Colonic mucosa (tissue), 4 donors: ENCODE results near the gene ASPHD2. TPM values are rescaled to one million over a fixed set of nuclear protein-coding genes. Genes with fewer than 3 reads are reported as not detected.
"Not testable (repeated sequence)": the region's sequence is repeated elsewhere in the genome, so short reads cannot be mapped to it uniquely, and the experiment has no call there.

Experiments
- DNase-seq: peaks from one replicate; pipeline ENCODE4 v3.0.0-alpha.2; 2020
- H3K27ac ChIP-seq: fragments of 200-600 bp; one replicate; pipeline ENCODE4 v1.8.0; 2021
- H3K27me3 ChIP-seq: fragments of 200-600 bp; one replicate; pipeline ENCODE4 v1.8.0; 2021
- H3K36me3 ChIP-seq: fragments of 200-600 bp; one replicate; pipeline ENCODE4 v1.8.0; 2021
- H3K4me1 ChIP-seq: fragments of 200-600 bp; one replicate; pipeline ENCODE4 v1.8.0; 2021; ENCODE audit warnings: mild to moderate bottlenecking
- H3K4me3 ChIP-seq: fragments of 200-600 bp; one replicate; pipeline ENCODE4 v1.8.0; 2021
- H3K9ac ChIP-seq, 2 donors: one replicate each; pipeline ENCODE4 v1.7.0; 2013; ENCODE audit warnings: control low read depth in 2 of 2, low read depth in 2 of 2, low read length in 2 of 2
- H3K9me3 ChIP-seq: fragments of 200-600 bp; one replicate; pipeline ENCODE4 v1.8.0; 2021
- intact Hi-C: fragments of 100-400 bp; cut with DNase I; formaldehyde crosslinking; loops from one replicate; pipeline ENCODE4 v1.14.1; 2022
- total RNA-seq, 2 donors: library from RNA; stranded (reverse); fragmentation: NEBNext Ultra II Directional in 1 of 2; extraction: Animal tissue kit (Norgen Biotek cat#: 25700) in 1 of 2; gene quantifications; one replicate each; pipeline ENCODE4 v1.2.1, GENCODE V29; 2021
- TF ChIP-seq, protein P1 (sequence below): fragments of 200-600 bp; IDR thresholded peaks from one replicate; pipeline ENCODE4 v1.8.0; 2022; ENCODE audit warnings: antibody characterized with exemption, mild to moderate bottlenecking
- donor health status: healthy.
- donor health status: DM: no; HTN: no; CAD: no.
- donor health status: DM: no; HTN: no; CAD: no.

The ASPHD2 gene
- total RNA-seq, 2 donors from 2014 or later, result 3.8 to 4.3 TPM

DNA sequence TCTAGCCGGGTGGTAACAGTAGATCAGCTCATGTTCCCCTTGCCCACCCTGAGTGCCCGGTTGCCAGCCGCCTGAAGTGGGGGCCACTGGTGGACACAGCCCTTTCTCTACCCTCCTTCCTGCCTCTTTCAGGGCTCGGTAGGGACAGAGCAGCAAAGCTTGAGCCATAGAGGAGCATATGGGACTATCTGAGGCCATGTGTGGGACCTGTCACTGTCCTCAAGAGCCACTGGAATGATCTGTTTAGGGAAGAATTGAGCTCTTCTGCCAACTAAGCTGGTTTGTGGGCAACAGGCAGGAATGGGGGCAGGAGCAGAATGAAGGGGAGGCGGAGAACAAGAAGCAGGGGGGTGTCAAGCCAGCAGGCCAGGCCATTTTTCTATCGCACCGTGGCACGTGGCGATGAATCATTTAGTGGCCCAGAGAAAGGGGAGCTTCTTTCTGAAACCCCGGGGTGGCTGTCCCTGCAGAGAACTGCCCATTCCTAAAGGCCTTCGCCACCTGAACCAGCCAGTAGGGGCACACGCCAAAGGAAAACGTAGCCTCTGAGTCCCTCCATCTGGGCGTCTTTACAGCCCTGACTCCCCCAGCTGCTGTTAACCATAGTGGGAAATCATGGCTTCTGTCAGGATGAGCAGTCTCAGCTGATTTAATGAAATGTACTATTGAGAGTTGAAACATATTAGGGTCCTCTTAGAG is 8.8 kb downstream of the ASPHD2 start:
- Histone ChIP-seq H3K4me1 (peaks cover 3% of the 10 kb centered on the region), H3K4me3 (no peak overlapping the region), H3K9me3 (no peaks in the 10 kb centered on the region), H3K36me3 (no peaks in the 10 kb centered on the region), H3K27me3 (no peaks in the 10 kb centered on the region), H3K27ac (peak overlapping the region; percentile 62), H3K9ac (peak overlapping the region in 1 of 2 donors; percentile 58)
- DNase-seq, result no peak
- intact Hi-C loops, result no loop called here
- TF ChIP-seq, protein P1, sequence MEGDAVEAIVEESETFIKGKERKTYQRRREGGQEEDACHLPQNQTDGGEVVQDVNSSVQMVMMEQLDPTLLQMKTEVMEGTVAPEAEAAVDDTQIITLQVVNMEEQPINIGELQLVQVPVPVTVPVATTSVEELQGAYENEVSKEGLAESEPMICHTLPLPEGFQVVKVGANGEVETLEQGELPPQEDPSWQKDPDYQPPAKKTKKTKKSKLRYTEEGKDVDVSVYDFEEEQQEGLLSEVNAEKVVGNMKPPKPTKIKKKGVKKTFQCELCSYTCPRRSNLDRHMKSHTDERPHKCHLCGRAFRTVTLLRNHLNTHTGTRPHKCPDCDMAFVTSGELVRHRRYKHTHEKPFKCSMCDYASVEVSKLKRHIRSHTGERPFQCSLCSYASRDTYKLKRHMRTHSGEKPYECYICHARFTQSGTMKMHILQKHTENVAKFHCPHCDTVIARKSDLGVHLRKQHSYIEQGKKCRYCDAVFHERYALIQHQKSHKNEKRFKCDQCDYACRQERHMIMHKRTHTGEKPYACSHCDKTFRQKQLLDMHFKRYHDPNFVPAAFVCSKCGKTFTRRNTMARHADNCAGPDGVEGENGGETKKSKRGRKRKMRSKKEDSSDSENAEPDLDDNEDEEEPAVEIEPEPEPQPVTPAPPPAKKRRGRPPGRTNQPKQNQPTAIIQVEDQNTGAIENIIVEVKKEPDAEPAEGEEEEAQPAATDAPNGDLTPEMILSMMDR, result no peak

DNA sequence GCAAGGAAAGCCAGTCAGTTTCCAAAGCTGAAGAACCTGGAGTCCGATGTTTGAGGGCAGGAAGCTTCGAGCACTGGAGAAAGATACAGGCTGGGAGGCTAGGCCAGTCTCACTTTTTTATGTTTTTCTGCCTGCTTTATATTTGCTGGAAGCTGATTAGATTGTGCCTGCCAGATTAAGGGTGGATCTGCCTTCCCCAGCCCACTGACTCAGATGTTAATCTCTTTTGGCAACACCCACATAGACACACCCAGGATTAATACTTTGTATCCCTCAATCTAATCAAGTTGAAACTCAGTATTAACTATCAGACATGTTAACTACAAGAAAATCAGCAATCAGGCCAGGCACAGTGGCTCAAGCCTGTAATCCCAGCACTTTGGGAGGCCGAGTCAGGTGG is 9.7 kb downstream of the ASPHD2 start:
- H3K27ac ChIP-seq, H3K4me3 ChIP-seq, H3K4me1 ChIP-seq, H3K9me3 ChIP-seq, H3K36me3 ChIP-seq, H3K9ac ChIP-seq, H3K27me3 ChIP-seq, intact Hi-C loops, DNase-seq: not testable (repeated sequence)

DNA sequence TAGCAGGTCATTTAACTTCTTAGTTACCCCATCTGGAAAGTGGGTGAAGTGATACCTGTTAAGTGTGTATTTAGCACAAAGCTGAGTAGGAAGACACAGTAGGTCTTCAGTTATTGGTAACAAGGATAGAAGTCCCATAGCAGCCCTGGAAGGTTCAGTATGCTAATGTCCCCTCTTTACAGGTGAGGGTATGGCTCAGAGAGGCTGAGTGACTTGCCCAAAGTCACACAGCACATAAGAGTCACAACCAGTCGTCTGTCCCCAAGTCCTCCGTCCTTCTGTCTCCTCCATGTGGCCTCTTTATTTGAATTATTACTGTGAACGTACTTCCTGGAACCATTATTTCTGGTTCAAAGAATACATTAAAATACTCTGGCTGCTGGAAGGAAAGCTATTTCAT is 10.5 kb downstream of the ASPHD2 start:
- H3K27me3 ChIP-seq, result no peaks in the 10 kb centered on the region
- TF ChIP-seq, protein P1, result no peak
- H3K36me3 ChIP-seq, result no peaks in the 10 kb centered on the region

DNA sequence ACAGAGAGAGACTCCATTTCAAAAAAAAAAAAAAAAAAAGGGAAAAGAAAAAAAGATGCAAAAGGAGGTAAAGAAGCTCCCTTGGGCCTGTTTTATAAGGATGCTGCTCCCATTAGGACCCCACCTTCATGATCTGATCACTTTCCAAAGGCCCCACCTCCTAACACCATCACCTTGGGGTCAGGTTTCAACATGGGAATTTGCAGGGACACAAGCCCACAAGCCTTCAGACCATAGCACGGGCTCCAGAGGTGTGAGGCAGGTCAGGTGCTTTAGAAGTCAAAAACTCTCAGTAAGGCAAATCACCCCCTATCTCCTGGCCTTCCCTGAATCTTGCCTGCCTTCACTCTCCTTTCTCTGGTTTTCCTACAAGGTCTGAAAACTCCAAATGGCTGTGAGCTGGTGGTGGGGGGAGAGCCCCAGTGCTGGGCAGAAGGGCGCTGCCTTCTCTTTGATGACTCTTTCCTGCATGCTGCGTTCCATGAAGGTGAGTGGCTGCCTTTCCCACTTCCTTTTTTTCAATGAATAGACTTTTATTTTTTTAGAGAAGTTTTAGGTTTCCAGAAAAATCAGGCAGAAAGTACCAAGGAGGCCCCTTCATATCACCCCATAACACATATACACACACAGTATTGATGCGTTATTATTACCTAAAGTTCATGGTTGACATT is 13.2 kb downstream of the ASPHD2 start:
- TF ChIP-seq, protein P1, result no peak
- intact Hi-C loops, result no loop called here
- H3K4me1 ChIP-seq, result peaks cover 3% of the 10 kb centered on the region
- H3K36me3 ChIP-seq, result no peaks in the 10 kb centered on the region
- H3K9ac ChIP-seq, result no peak overlapping the region
- no peak overlapping the region for H3K27ac ChIP-seq
- no peak overlapping the region for H3K4me3 ChIP-seq
- DNase-seq, result no peak
- no peaks in the 10 kb centered on the region for H3K27me3 ChIP-seq
- H3K9me3 ChIP-seq, result no peaks in the 10 kb centered on the region

More for the DNA sequence above, 10.5 kb downstream of the ASPHD2 start:
- no peaks in the 10 kb centered on the region for H3K9me3 ChIP-seq
- DNase-seq, result no peak
- H3K27ac ChIP-seq, result no peak overlapping the region
- intact Hi-C loops, result no loop called here
- peaks cover 3% of the 10 kb centered on the region for H3K4me1 ChIP-seq
- H3K9ac ChIP-seq, result no peak overlapping the region
- no peak overlapping the region for H3K4me3 ChIP-seq

DNA sequence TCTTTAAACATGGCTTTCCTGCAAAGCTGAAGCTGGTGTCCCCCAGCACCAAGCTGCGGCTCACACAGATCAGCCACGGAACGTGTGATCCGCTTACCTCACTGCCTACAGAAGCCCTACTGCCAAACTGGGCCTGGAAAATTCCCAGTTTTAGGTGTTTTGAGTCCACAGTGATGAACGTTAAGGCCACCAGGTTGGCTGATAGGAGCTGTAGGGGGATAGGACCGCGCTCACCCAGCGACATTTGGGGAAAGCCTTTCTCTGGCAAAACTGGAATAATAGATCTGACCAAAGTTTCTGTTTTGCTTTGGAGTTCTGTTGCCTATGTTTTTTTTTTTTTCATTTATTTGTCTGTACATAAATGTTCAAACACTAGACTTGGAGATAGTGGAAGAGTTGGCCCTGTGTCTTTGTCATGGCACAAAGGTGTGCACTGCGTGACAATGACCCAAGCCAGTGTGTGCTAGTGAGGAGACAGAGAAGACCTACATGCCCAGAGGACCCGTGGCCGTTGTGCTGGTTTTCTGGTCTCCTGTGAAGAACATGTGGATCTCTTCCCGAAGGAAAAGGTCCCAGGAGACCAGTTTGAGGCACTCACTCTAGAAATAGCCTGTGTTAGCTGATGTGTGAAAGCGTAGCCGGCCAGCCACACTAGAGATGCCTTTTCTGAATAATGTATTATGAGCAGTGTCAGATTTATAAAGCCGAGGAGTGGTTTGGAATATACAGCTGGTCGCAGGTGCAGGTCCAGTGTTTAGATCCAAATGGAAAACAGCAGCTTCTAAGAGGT is 15.0 kb downstream of the ASPHD2 start:
- intact Hi-C loops, result no loop called here
- Histone ChIP-seq H3K4me3 (no peak overlapping the region), H3K36me3 (no peaks in the 10 kb centered on the region), H3K27me3 (no peaks in the 10 kb centered on the region), H3K4me1 (no peaks in the 10 kb centered on the region), H3K9ac (no peak overlapping the region), H3K27ac (no peak overlapping the region), H3K9me3 (no peaks in the 10 kb centered on the region)
- no peak for DNase-seq
- TF ChIP-seq, protein P1, result no peak
